Activated CD8-positive, alpha-beta memory T cell treated with anti-CD3 and anti-CD28 coated beads, Interleukin-2, amount 50 U/mL, for 4 hours (primary cell): ENCODE results near the gene FUT7.

Experiments
- DNase-seq: peaks from one replicate; pipeline ENCODE4 v3.0.0-alpha.2; 2020

The FUT7 gene

GRCh38 chr9:136981588-136982231, 50.2 kb downstream of the FUT7 start:
- no peak for DNase-seq

GRCh38 chr9:136980669-136981478, 51.0 kb downstream of the FUT7 start:
- DNase-seq, result no peak
